GM18951 (cell line): ENCODE data around the gene TJP1.
"Not testable (repeated sequence)": the region's sequence is repeated elsewhere in the genome, so short reads cannot be mapped to it uniquely, and the experiment has no call there.

Experiments
- POLR2A ChIP-seq: IDR thresholded peaks from 4 replicates; pipeline ENCODE4 v1.6.1; 2011; ENCODE audit warnings: mild to moderate bottlenecking; ENCODE audit not compliant: insufficient read length, insufficient read depth; ENCODE audit errors: extremely low read depth
- in situ Hi-C: fragments of 300-500 bp; cut with MboI; formaldehyde crosslinking; loops from one replicate; pipeline ENCODE4 v1.12.0; 2022; ENCODE audit warnings: low sequenced_read_pairs, mixed read lengths, inconsistent platforms; ENCODE audit not compliant: unreplicated experiment

The TJP1 gene

DNA sequence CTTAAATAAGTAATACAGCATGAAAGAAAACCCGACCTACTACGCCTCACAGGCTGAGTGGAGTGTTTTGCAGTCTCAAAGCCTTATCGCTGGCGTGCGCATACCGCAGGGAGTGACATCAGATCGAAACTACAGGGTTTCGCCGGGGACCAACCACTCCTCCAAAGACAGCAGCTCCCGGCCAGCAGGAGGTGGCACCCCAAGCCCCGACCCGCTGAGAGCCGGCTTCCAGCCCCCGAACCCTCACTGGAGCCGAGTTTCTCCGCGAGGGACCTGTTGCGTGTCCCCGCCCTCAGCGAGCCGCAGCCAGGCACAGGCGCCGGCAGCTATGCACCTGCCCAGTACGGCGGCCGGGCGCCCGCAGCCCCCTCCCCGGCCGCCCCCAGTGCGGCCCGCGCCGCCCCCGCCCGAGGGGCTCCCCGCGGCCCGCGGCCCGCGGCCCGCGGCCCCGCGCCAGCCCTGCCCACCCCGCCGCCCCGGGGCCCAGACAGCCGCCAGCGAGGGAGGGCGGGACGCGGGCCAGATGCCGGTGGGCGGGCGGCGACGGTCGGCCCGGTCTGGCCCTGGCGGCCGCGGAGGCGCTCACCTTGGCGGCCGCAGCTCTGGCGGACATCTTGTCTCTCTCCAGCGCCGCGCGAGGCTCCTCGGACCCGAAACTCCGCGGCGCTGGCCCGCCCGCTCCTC is 710 bp downstream of the TJP1 start:
- in situ Hi-C loops: no loop called here
- TF ChIP-seq POLR2A: no peak

- TF ChIP-seq POLR2A: no peak
- in situ Hi-C loops: no loop called here
Measured at GRCh38 chr15:29820394-29821154, 1.7 kb downstream of the TJP1 start.

- in situ Hi-C loops: no loop called here
- TF ChIP-seq POLR2A: no peak
Measured at GRCh38 chr15:29819979-29820378, 2.3 kb downstream of the TJP1 start.

GRCh38 chr15:29818141-29818540 is 4.1 kb downstream of the TJP1 start:
- no peak for TF ChIP-seq POLR2A
- in situ Hi-C loops: no loop called here

DNA sequence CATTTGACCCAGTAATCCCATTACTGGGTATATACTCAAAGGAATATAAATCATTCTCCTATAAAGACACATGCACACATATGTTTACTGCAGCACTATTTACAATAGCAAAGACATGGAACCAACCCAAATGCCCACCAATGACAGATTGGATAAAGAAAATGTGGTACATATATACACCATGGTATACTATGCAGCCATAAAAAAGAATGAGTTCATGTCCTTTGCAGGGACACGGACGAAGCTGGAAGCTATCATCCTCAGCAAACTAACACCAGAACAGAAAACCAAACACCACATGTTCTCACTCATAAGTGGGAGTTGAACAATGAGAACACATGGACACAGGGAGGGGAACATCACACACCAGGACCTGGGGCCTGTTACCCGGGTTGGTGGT is 4.8 kb downstream of the TJP1 start:
- in situ Hi-C loops: not testable (repeated sequence)

DNA sequence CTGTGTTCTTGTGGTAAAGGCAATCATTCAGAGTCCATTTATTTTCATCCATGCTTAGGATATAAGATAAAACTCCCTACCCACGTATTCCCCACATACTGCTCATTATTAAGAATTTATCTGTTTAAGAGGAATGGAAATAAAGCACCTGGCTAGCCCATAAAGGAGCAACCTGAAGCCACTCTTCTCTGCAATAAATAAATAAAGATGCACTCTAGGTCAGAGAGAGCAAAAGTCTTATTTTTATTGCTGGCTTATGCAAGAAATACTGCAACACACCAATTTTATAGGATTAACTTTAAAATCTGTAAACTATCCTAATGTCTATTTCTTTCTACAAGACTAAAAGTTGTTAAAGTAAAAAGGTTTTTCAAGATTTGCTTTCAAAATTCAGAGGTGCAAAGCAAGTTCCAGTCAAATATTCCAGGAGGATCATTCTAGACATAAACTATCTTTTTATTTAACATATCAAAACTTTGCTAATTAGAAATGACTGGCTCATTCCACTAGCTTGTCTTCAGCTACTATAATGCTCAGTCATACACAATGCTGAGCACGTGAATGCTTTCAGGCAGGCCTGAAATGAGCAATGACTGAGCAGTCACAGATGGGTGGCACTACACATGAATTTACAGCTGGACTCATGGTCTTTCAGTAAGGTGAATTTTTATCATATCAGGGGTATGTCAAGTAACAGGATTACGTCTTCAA is 7.1 kb downstream of the TJP1 start:
- TF ChIP-seq POLR2A: no peak
- in situ Hi-C loops: no loop called here

DNA sequence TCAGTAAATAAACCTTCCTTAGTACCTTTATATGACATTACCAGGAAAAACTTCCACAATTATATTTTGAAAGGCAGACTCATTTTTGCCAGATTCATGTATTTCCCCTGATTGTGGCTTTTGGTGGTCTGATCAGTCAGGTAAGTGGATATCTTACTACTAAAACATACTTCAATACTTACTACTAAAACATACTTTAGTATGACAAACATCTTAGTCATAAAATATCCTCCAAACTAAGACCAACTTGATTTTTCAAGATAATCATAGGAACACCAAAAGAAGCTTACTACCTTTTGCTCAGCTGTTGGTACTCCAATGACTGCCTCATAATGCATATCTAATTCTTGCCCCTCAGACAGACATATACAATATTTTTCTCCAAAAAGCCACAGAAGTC is 9.3 kb downstream of the TJP1 start:
- in situ Hi-C loops: no loop called here

DNA sequence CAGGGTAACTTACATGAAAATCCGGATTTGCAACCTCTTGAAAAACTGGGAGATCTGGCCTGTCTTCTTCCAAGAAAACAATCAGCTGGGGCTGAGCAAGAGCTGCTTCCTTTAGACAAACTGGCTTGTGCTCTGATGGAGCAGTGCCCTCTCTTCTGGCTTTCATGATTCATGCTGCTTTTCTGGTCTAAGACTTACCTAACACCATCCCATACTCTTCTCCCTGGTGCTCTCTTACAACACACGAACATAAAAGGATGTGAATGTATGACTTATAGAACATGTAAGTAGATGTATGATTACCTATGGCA is 9.9 kb downstream of the TJP1 start:
- in situ Hi-C loops: no loop called here
- no peak for TF ChIP-seq POLR2A

More for the DNA sequence above, 9.3 kb downstream of the TJP1 start:
- TF ChIP-seq POLR2A: no peak

DNA sequence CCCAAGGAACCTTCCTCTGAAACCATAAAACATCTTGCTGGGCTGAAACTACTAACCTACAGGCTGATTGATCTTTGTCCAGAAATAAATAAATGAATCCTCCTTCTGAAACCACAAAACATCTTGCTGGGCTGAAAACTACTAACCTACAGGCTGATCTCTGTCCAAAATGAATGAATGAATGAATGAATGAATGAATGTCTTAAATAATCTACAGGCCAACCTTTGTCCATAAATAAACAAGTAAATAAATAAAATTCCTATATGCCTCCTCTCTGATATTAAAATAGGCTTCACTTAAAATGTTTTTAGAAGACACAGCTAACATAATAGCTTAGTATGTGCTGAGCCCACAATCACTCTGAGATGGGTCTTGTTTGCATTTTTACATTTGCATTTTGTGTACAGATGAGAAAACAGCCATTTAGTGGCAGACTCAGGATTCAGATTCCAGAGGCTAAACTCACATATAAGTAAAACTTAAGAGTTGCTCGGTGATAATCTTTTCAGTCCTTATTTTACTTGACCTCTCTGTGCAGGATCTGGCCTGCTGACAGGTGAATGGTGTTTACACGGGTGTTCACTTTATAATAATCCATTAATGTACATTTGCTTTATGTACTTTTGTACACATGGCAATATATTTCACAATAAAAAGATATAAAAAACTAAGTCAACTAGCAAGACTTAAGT is 10.4 kb downstream of the TJP1 start:
- no peak for TF ChIP-seq POLR2A

DNA sequence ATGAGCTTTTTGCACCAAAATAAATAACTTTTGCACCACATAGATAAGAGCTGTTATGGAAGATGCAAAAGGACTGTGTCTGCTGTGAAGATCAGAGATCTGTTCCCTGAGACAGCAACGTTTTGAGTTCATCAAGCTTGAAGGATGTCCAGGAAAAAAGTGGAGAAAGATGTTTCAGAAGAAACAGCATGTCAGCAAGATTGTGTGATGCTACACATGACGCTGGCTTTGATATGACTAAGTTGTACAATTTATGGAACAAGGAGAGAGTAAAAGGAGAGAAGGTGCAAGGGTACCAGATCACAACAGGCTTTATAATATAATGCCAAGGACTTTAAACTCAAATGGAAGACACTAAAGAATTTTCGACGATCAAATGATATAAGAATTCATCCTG is 16.6 kb downstream of the TJP1 start:
- TF ChIP-seq POLR2A: no peak
- in situ Hi-C loops: no loop called here

More for the DNA sequence above, 10.4 kb downstream of the TJP1 start:
- in situ Hi-C loops: no loop called here

DNA sequence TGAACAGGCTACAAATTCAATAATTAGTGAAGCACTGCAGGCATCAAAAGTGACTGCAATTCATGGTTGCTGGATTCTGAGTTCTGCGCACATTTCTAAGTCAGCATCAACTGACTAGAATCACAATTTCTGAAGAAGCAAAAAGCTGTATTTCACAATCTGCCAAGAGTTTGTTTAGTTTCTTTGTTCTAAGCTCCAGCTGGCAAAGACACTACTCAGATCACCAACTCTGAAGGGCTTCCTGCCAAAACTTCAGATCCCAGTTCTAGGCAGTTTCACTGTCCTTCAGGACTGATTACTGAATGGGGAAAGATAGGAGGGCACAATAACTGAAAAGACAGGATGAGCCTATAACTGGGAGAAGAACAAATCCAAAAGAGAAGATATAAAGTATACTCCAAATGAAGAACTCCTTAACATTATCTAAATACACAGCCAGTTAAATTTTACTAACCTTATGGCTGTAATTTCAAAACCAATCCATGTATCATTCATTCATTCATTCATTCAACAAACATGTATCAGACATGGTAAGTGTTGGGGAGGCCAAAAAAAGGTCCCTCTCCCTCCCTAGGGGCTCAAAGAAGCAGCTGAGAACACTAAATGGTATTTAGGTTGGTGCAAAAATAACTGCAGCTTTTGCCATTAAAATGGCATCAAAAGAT is 17.1 kb downstream of the TJP1 start:
- TF ChIP-seq POLR2A: no peak
- in situ Hi-C loops: no loop called here

DNA sequence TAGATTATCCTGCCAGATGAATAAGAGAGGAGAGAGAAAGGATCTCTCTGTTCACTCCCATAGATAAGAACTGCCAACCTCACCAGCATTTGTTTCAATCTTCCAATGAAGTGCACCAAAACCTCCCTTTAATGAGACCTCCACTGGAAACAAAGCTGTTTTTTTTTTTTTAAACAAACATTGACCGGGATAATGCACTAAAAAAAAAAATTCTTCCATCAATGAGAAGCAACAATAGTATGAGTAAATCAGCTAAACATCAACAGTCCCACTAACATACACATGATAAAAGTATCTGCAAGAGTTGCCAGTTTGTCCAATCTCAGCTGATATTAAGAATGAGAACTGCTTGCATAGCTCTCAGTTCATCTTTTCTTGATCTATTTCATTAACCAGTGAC is 19.9 kb downstream of the TJP1 start:
- no peak for TF ChIP-seq POLR2A
- in situ Hi-C loops: no loop called here

DNA sequence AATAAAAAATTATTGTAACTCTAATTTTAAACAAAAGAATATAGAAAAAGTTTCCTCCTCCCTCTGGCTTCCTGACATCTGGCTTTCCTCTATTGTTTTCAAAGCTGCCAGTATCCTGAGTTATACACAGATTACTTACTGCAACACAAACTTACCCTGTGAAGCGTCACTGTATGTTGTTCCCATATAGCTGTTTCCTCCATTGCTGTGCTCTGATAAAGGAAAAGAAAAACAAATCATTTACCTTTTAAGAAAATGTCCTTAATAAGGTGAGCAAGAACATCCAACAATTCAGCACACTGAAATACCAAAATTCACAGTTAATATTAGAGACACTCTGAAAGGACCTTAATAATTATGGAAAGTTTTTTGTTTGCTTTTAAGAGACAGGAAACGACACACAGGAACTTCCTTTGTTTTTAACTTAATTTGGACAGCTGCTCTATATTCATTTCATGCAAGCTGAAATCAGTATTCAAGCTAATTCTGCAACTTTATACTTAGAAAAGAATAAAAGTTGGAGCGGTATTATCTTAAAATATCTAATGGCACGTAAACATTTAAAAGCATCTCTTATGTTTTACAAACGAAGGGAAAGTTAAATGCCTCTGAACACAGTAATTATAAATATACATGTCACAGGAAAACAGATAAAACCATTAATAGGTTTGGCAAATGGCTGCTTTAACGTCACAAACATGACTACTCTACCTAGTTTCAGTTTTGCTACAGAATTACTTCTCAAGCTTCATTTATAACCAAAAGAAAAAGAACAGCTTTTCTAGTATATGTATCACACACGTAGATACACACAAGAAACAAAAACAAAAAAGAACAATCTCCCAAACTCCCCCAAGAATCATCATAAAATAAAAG is 21.5 kb downstream of the TJP1 start:
- no peak for TF ChIP-seq POLR2A
- in situ Hi-C loops: no loop called here
